CD4-positive, CD25-positive, alpha-beta regulatory T cell (primary cell): Measurements from ENCODE around the gene BCKDK. TPM values are rescaled to one million over a fixed set of nuclear protein-coding genes. Genes with fewer than 3 reads are reported as not detected.

Experiments
- ATAC-seq, 2 donors: fragments of 150-1000 bp; cut with Tn5 transposase; one replicate each; pipeline ENCODE4 v1.10.0; 2021; ENCODE audit warnings: low read depth in 2 of 2, moderate number of reproducible peaks in 2 of 2, moderate library complexity in 1 of 2
- DNase-seq, 3 donors: peaks; one replicate each; pipeline versions ENCODE4 v3.0.0 to v3.0.0-alpha.2; 2012 to 2022; ENCODE audit warnings: mixed read lengths in 1 of 3
- H3K27ac ChIP-seq: one replicate; pipeline ENCODE4 v1.7.0; 2013; ENCODE audit warnings: mild to moderate bottlenecking, low read length; ENCODE audit not compliant: insufficient read depth, poor library complexity, severe bottlenecking
- H3K27me3 ChIP-seq: one replicate; pipeline ENCODE4 v1.7.0; 2013; ENCODE audit warnings: low read length; ENCODE audit not compliant: control insufficient read depth, insufficient read depth
- H3K36me3 ChIP-seq: one replicate; pipeline ENCODE4 v1.7.0; 2013; ENCODE audit warnings: mild to moderate bottlenecking, low read length, moderate library complexity; ENCODE audit not compliant: control insufficient read depth, insufficient read depth
- H3K4me1 ChIP-seq: 2 replicates; pipeline ENCODE4 v1.7.0; 2013; ENCODE audit warnings: mild to moderate bottlenecking, low read length; ENCODE audit not compliant: insufficient read depth, control insufficient read depth, poor library complexity, severe bottlenecking
- H3K4me3 ChIP-seq: one replicate; pipeline ENCODE4 v1.7.0; 2013; ENCODE audit warnings: low read depth, mild to moderate bottlenecking, low read length, moderate library complexity
- H3K9me3 ChIP-seq, 2 experiments: 1 replicate in 1 of 2; 2 replicates in 1 of 2; pipeline ENCODE4 v1.7.0; 2013; ENCODE audit warnings: low read length in 2 of 2, mild to moderate bottlenecking in 1 of 2, moderate library complexity in 1 of 2; ENCODE audit not compliant: control insufficient read depth in 2 of 2
- H3K27ac Mint-ChIP-seq, 3 donors: one replicate each; pipeline ENCODE4 v1.8.0; 2020 to 2022; ENCODE audit warnings: mild to moderate bottlenecking in 3 of 3, mixed read lengths in 3 of 3, moderate library complexity in 2 of 3
- H3K27me3 Mint-ChIP-seq: one replicate; pipeline ENCODE4 v1.8.0; 2022; ENCODE audit warnings: mild to moderate bottlenecking, mixed read lengths
- H3K36me3 Mint-ChIP-seq: one replicate; pipeline ENCODE4 v1.8.0; 2020; ENCODE audit warnings: mixed read lengths
- H3K4me1 Mint-ChIP-seq, 4 donors: one replicate each; pipeline ENCODE4 v1.8.0; 2020 to 2022; ENCODE audit warnings: mixed read lengths in 4 of 4, mild to moderate bottlenecking in 1 of 4
- H3K4me3 Mint-ChIP-seq, 4 donors: one replicate each; pipeline ENCODE4 v1.8.0; 2020 to 2022; ENCODE audit warnings: mild to moderate bottlenecking in 4 of 4, mixed read lengths in 4 of 4, moderate library complexity in 3 of 4
- H3K9me3 Mint-ChIP-seq, 7 donors: one replicate each; pipeline ENCODE4 v1.8.0; 2020 to 2022; ENCODE audit warnings: mixed read lengths in 7 of 7, mild to moderate bottlenecking in 3 of 7, moderate library complexity in 2 of 7
- polyA plus RNA-seq, 4 donors: library from polyadenylated mRNA; unstranded; fragments of 300-500 nt; fragmentation: Illumina TruSeq; gene quantifications; one replicate each; pipeline ENCODE4 v1.2.3, GENCODE V29; 2021
- total RNA-seq: library from RNA; stranded (reverse); gene quantifications from one replicate; pipeline ENCODE4 v1.2.3, GENCODE V29; 2022

BCKDK gene
- total and polyA plus RNA-seq, 5 donors from 2014 or later = 8.2 to 24.7 (median 23.3) TPM

DNA sequence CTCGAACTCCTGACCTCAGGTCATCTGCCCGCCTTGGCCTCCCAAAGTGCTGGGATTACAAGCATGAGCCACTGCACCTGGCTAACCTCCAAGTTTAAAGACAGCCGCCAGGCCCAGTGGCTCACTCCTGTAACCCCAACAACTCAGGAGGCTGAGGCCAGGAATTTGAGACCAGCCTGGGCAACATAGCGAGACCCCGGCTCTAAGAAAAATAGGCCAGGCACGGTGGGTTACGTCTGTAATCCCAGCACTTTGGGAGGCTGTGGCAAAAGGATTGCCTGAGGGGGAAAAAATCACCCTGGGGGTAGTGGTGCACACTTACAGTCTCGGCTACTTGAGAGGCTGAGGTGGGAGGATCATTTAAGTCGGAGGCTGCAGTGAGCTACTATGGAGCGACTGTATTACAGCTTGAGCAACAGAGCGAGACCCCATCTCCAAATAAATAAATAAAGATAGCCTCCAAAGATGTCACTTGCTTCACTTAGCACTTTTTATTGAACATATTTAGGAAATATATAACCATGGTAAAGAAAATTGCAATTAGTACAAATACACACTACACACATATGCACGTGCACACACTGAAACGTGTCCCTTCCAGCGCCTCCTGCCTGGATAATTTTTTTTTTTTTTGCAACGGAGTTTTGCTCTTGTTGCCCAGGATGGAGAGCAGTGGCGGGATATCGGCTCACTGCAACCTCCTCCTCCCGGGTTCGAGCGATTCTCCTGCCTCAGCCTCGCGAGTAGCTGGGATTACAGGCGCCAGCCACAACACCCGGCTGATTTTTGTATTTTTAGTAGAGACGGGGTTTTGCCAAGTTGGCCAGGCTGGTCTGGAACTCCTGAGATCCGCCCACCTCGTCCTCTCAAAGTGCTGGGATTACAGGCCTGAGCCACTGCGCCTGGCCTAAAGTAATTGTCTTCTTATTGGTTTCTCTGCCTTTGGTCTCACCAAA, 1.4 kb upstream of the BCKDK start:
- H3K27ac ChIP-seq = no peak overlapping the region
- Mint-ChIP-seq H3K27me3 (no peaks in the 10 kb centered on the region), H3K9me3 (peaks cover 0 to 1% (median 0%) of the 10 kb centered on the region in 7 donors), H3K27ac (peak overlapping the region in 1 of 3 donors; percentile 82), H3K4me3 (peak overlapping the region; percentile 82 to 96 (median 89)), H3K4me1 (peaks cover 8 to 24% (median 11%) of the 10 kb centered on the region in 4 donors), H3K36me3 (peaks cover 5% of the 10 kb centered on the region)
- H3K36me3 ChIP-seq = peaks cover 9% of the 10 kb centered on the region
- DNase-seq (no peak), ATAC-seq (no peak)
- no peaks in the 10 kb centered on the region for H3K27me3 ChIP-seq
- H3K4me1 ChIP-seq = peaks cover 18% of the 10 kb centered on the region
- H3K4me3 ChIP-seq = no peak overlapping the region
- H3K9me3 ChIP-seq = no peaks in the 10 kb centered on the region

DNA sequence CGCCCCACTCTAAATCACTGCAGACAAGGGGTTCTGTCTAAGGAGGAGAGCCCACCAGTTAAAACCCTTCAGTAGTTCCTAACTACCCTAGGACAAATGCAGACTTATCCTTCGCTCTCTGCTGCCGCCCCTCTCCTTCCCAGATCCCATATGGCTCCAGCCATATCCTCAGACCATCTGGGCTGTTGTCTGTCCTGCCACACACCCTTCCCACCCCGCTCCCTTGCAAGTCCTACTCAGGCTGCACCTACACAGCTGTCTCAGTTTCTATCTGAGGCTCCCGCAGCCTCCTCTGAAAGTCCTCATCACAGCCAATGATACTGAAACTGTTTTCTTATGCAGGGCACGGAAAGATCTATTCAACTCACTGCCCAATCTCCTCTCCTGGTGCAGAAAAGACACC, 720 bp upstream of the BCKDK start:
- no peaks in the 10 kb centered on the region for H3K27me3 Mint-ChIP-seq
- peak overlapping the region; percentile 82 to 96 (median 89) for H3K4me3 Mint-ChIP-seq
- H3K36me3 Mint-ChIP-seq = peaks cover 5% of the 10 kb centered on the region
- H3K27ac Mint-ChIP-seq = peak overlapping the region in 2 of 3 donors; percentile 82 to 87
- no peaks in the 10 kb centered on the region for H3K9me3 ChIP-seq
- H3K9me3 Mint-ChIP-seq = peaks cover 0 to 1% (median 0%) of the 10 kb centered on the region in 7 donors
- H3K36me3 ChIP-seq = peaks cover 9% of the 10 kb centered on the region
- H3K27me3 ChIP-seq = no peaks in the 10 kb centered on the region
- no peak overlapping the region for H3K27ac ChIP-seq
- H3K4me1 Mint-ChIP-seq = peaks cover 8 to 25% (median 11%) of the 10 kb centered on the region in 4 donors
- ATAC-seq (no peak), DNase-seq (peak in 1 of 3 donors; percentile 30)
- H3K4me3 ChIP-seq = peak overlapping the region; percentile 69
- H3K4me1 ChIP-seq = peaks cover 18% of the 10 kb centered on the region

DNA sequence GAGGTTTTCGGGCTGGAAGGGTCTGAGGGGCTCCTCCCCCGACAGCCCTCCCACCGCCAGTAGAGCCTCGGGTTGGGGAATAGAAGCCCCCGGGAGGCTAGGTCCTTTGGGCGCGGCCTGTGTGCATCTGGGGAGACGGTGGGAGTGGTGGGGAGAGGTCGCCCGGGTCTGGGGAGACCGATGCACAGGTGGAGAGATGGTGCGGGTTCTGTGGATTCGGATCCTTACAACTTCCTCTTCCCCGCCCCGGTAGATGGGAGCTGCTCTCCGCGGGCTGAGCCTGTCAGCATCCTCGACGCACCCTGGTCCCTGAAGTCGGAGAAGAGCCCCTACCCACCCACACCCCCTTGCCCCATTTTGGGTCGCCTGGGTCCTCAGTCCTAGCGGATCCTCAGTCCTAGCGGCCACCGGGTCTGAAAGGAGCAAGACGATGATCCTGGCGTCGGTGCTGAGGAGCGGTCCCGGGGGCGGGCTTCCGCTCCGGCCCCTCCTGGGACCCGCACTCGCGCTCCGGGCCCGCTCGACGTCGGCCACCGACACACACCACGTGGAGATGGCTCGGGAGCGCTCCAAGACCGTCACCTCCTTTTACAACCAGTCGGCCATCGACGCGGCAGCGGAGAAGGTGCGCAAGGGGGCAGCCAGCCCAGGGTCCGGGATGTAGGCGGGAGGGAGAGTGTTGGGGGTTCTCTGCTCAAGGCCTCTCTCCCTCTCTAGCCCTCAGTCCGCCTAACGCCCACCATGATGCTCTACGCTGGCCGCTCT, 790 bp downstream of the BCKDK start:
- Mint-ChIP-seq H3K36me3 (peaks cover 5% of the 10 kb centered on the region), H3K4me1 (peaks cover 8 to 30% (median 11%) of the 10 kb centered on the region in 4 donors), H3K4me3 (peak overlapping the region; percentile 86 to 90 (median 87)), H3K27ac (peak overlapping the region in 2 of 3 donors; percentile 68 to 83), H3K9me3 (peaks cover 0 to 1% (median 0%) of the 10 kb centered on the region in 7 donors), H3K27me3 (no peaks in the 10 kb centered on the region)
- DNase-seq (no peak), ATAC-seq (no peak)
- Histone ChIP-seq H3K27me3 (no peaks in the 10 kb centered on the region), H3K4me1 (peaks cover 18% of the 10 kb centered on the region), H3K9me3 (no peaks in the 10 kb centered on the region), H3K4me3 (no peak overlapping the region), H3K36me3 (peaks cover 9% of the 10 kb centered on the region), H3K27ac (peak overlapping the region; percentile 63)

DNA sequence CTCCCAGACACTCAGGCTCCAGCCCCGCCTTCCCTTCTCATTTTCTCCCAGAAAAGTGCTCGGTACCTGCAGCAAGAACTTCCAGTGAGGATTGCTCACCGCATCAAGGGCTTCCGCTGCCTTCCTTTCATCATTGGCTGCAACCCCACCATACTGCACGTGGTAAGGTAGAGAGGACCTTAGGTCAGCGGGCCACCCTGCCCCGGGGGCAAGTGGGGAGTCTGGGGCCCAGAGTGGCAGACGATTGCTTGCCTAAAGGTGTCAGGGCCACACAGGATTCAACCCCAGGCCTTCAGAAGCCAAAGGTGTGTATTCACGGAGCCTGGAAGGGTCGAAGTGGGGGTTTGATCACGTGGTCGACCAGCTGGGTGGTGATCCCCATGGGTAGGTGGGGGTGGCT, 1.4 kb downstream of the BCKDK start:
- Mint-ChIP-seq H3K27ac (peak overlapping the region in 2 of 3 donors; percentile 68 to 75), H3K27me3 (no peaks in the 10 kb centered on the region), H3K4me3 (peak overlapping the region; percentile 86 to 90 (median 87)), H3K9me3 (peaks cover 0 to 1% (median 0%) of the 10 kb centered on the region in 7 donors), H3K36me3 (peaks cover 5% of the 10 kb centered on the region), H3K4me1 (peaks cover 8 to 32% (median 11%) of the 10 kb centered on the region in 4 donors)
- H3K9me3 ChIP-seq = no peaks in the 10 kb centered on the region
- no peaks in the 10 kb centered on the region for H3K27me3 ChIP-seq
- H3K27ac ChIP-seq = no peak overlapping the region
- H3K4me3 ChIP-seq = no peak overlapping the region
- H3K4me1 ChIP-seq = peaks cover 18% of the 10 kb centered on the region
- ATAC-seq (no peak), DNase-seq (no peak)
- peaks cover 9% of the 10 kb centered on the region for H3K36me3 ChIP-seq

DNA sequence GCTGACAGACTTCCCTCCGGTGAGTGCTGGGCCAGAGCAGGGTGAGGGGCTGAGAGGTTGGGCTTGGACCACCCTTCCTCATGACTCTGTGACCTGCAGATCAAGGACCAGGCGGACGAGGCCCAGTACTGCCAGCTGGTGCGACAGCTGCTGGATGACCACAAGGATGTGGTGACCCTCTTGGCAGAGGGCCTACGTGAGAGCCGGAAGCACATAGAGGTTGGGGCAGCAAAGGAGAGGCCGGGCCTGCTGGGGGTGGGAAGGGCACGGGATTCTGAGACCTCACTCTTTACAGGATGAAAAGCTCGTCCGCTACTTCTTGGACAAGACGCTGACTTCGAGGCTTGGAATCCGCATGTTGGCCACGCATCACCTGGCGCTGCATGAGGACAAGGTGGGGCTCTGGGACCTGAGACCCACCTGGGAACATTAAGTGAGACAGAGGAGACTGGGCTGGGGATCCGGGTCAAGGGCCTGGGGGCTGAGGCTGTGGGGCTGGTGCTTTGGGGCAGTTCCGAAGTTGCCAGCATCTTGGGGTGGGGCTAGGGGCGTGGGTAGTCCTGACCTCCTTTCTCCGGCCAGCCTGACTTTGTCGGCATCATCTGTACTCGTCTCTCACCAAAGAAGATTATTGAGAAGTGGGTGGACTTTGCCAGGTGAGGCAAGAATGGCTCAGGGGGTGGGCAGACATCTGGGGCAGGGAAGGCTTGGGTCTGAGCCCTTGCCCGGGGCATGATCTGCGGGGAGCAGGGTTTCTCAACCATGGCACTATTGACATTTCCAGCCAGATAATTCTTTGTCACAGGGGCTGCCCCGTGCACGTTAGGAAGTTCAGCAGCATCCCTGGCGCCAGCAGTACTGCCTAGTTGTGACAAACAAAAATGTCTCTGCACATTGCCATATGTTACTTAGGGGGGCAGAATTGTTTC, 2.2 kb downstream of the BCKDK start:
- Mint-ChIP-seq H3K4me3 (peak overlapping the region; percentile 61 to 87 (median 86)), H3K27ac (peak overlapping the region; percentile 31 to 48 (median 32))

DNA sequence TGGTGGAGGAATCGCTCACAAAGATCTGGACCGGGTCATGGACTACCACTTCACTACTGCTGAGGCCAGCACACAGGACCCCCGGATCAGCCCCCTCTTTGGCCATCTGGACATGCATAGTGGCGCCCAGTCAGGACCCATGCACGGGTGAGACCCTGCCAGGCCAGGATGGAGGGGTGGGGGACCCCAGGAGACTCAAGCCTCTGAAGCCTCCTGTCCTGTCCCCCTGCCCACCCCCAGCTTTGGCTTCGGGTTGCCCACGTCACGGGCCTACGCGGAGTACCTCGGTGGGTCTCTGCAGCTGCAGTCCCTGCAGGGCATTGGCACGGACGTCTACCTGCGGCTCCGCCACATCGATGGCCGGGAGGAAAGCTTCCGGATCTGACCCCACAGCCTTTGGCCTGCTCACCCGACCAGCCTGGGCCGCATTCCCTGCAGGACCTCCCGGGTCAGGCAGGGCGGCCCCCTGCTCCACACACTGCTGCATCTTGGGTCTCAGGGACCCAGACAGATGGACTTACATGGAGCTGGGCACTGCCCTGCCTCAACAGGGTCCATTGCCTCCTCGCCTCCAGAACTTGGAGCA, 3.8 kb downstream of the BCKDK start:
- Histone ChIP-seq H3K9me3 (no peaks in the 10 kb centered on the region), H3K27me3 (no peaks in the 10 kb centered on the region), H3K4me3 (no peak overlapping the region), H3K4me1 (peaks cover 16% of the 10 kb centered on the region), H3K27ac (no peak overlapping the region), H3K36me3 (peaks cover 9% of the 10 kb centered on the region)
- Mint-ChIP-seq H3K36me3 (peaks cover 5% of the 10 kb centered on the region), H3K4me1 (peaks cover 8 to 32% (median 13%) of the 10 kb centered on the region in 4 donors), H3K4me3 (peak overlapping the region in 3 of 4 donors; percentile 7 to 87 (median 44)), H3K27ac (no peak overlapping the region), H3K9me3 (no peaks in the 10 kb centered on the region), H3K27me3 (no peaks in the 10 kb centered on the region)
- DNase-seq (no peak), ATAC-seq (no peak)

More for the DNA sequence above, 2.2 kb downstream of the BCKDK start:
- no peaks in the 10 kb centered on the region for H3K27me3 Mint-ChIP-seq
- no peaks in the 10 kb centered on the region for H3K27me3 ChIP-seq
- no peak for ATAC-seq
- no peak overlapping the region for H3K4me3 ChIP-seq
- peaks cover 5% of the 10 kb centered on the region for H3K36me3 Mint-ChIP-seq
- H3K36me3 ChIP-seq = peaks cover 9% of the 10 kb centered on the region
- H3K9me3 ChIP-seq = no peaks in the 10 kb centered on the region
- no peak for DNase-seq
- peaks cover 8 to 32% (median 12%) of the 10 kb centered on the region in 4 donors for H3K4me1 Mint-ChIP-seq
- H3K9me3 Mint-ChIP-seq = peaks cover 0 to 1% (median 0%) of the 10 kb centered on the region in 7 donors
- no peak overlapping the region for H3K27ac ChIP-seq
- H3K4me1 ChIP-seq = peaks cover 18% of the 10 kb centered on the region
